Cardiac muscle cell (in vitro differentiated cells and primary cell): Measurements from ENCODE around the gene MISP. TPM values are rescaled to one million over a fixed set of nuclear protein-coding genes. Genes with fewer than 3 reads are reported as not detected.
A peak's percentile ranks its signal among the peaks of the same experiment; 100 is the strongest.
"Not testable (repeated sequence)": the region's sequence is repeated elsewhere in the genome, so short reads cannot be mapped to it uniquely, and the experiment has no call there.

Experiments
- DNase-seq, 2 donors: peaks; one replicate each; pipeline versions ENCODE4 v3.0.0 to v3.0.0-alpha.2; 2010 to 2017; ENCODE audit warnings: low read depth in 1 of 2, low spot score in 1 of 2
- H3K27ac ChIP-seq: fragments of 200-600 bp; sonication (generic); 2 replicates; pipeline ENCODE4 v1.5.1; 2016
- H3K27me3 ChIP-seq: fragments of 200-600 bp; sonication (generic); 2 replicates; pipeline ENCODE4 v1.6.0; 2016; ENCODE audit warnings: control low read depth
- H3K36me3 ChIP-seq: fragments of 200-600 bp; sonication (generic); 2 replicates; pipeline ENCODE4 v1.5.1; 2016; ENCODE audit warnings: control low read depth
- H3K4me1 ChIP-seq: fragments of 200-600 bp; sonication (generic); 2 replicates; pipeline ENCODE4 v1.8.1; 2017; ENCODE audit warnings: low read depth, mild to moderate bottlenecking, mixed run types
- H3K4me3 ChIP-seq: fragments of 200-600 bp; sonication (generic); 2 replicates; pipeline ENCODE4 v1.5.1; 2016; ENCODE audit warnings: mild to moderate bottlenecking
- H3K9me3 ChIP-seq: fragments of 200-600 bp; sonication (generic); 2 replicates; pipeline ENCODE4 v1.5.1; 2017; ENCODE audit warnings: low read depth, mild to moderate bottlenecking, control low read depth
- CTCF ChIP-seq: IDR thresholded peaks from 2 replicates; pipeline ENCODE4 v1.5.1; 2012; ENCODE audit warnings: low read depth, mild to moderate bottlenecking, low read length
- polyA plus RNA-seq: library from polyadenylated mRNA; unstranded; fragments of >200 nt; fragmentation: Nextera tagmentation; extraction: Ambion mirVana; gene quantifications from 2 replicates; pipeline ENCODE4 v1.2.1, GENCODE V29; 2016
- total RNA-seq: library from RNA; depleted of rRNA; stranded (reverse); fragments of >200 nt; gene quantifications from 2 replicates; pipeline ENCODE4 v1.2.3, GENCODE V29; 2016

MISP gene
- total and polyA plus RNA-seq, 2 experiments from 2014 or later: 1.2 TPM; not detected in 1

DNA sequence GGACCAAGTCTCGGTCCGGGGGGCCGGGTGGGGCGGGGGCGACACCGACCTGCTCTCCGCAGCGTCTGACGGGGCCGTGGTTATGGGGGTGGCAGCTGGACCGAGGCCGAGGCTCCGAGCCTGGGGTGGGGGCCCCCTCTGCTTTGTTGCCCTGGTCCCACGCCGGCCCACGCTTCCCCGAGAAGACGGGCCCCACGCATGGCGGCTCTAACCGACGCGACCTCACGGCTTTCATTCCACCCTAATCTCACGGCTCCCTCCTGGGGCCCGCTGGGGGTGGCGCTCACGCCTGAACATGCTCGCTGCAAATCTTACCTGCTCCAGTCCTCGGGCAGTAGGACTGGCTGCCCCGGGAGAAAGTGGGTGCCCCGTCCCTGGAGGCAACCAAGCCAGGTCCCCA, 14.8 kb upstream of the MISP start:
- no peak for TF ChIP-seq CTCF
- no peak for DNase-seq
- no peaks in the 10 kb centered on the region for H3K4me1 ChIP-seq
- no peak overlapping the region for H3K27ac ChIP-seq
- no peaks in the 10 kb centered on the region for H3K27me3 ChIP-seq
- H3K4me3 ChIP-seq: no peak overlapping the region
- no peaks in the 10 kb centered on the region for H3K9me3 ChIP-seq
- H3K36me3 ChIP-seq: no peaks in the 10 kb centered on the region

- TF ChIP-seq CTCF: peak; percentile 61
- peak; percentile 45 to 53 for DNase-seq
- no peaks in the 10 kb centered on the region for H3K27me3 ChIP-seq
- no peak overlapping the region for H3K27ac ChIP-seq
- H3K9me3 ChIP-seq: no peaks in the 10 kb centered on the region
- H3K4me1 ChIP-seq: no peaks in the 10 kb centered on the region
- H3K36me3 ChIP-seq: no peaks in the 10 kb centered on the region
- H3K4me3 ChIP-seq: no peak overlapping the region
These were observed 13.3 kb upstream of the MISP start for GRCh38 chr19:737591-738093.

- H3K4me1 ChIP-seq: no peaks in the 10 kb centered on the region
- no peak overlapping the region for H3K4me3 ChIP-seq
- DNase-seq: no peak
- no peaks in the 10 kb centered on the region for H3K36me3 ChIP-seq
- no peaks in the 10 kb centered on the region for H3K27me3 ChIP-seq
- no peaks in the 10 kb centered on the region for H3K9me3 ChIP-seq
- H3K27ac ChIP-seq: no peak overlapping the region
- no peak for TF ChIP-seq CTCF
These were observed 12.3 kb upstream of the MISP start for GRCh38 chr19:738509-739128.

DNA sequence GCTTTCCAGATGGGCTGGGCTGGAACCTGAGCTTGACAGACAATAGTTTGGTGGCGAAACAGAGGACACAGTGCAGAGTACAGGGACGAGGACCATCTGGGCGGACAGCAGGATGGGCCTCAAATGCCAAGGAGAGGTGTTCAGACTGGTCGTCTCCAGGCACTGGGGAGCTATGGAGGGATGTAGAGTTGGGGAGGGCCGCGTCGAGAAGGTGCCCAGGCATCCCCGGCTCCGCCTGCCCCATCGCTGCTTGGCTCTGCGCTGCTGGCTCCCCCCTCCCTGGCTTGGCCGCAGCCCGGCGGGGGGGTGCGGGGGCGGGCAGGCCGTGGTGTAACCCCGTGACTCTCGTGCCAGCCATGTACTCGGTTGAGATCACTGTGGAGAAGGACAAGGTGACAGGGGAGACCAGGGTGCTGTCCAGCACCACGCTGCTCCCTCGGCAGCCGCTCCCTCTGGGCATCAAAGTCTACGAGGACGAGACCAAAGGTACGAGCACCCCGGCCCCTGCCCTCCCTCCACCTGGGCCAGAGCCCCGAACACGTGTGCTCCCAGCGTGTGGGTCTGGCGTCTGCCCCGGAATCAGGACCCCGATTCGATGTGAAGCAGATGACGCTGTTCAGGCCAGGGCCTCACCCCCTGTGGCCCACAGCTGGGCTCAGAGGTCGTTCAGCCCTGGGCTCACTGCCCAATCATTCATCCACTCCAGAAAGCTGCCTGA, 10.8 kb upstream of the MISP start:
- H3K27me3 ChIP-seq: no peaks in the 10 kb centered on the region
- DNase-seq: no peak
- no peak for TF ChIP-seq CTCF
- H3K36me3 ChIP-seq: no peaks in the 10 kb centered on the region
- H3K4me3 ChIP-seq: no peak overlapping the region
- H3K4me1 ChIP-seq: no peaks in the 10 kb centered on the region
- H3K27ac ChIP-seq: no peak overlapping the region
- no peaks in the 10 kb centered on the region for H3K9me3 ChIP-seq

DNA sequence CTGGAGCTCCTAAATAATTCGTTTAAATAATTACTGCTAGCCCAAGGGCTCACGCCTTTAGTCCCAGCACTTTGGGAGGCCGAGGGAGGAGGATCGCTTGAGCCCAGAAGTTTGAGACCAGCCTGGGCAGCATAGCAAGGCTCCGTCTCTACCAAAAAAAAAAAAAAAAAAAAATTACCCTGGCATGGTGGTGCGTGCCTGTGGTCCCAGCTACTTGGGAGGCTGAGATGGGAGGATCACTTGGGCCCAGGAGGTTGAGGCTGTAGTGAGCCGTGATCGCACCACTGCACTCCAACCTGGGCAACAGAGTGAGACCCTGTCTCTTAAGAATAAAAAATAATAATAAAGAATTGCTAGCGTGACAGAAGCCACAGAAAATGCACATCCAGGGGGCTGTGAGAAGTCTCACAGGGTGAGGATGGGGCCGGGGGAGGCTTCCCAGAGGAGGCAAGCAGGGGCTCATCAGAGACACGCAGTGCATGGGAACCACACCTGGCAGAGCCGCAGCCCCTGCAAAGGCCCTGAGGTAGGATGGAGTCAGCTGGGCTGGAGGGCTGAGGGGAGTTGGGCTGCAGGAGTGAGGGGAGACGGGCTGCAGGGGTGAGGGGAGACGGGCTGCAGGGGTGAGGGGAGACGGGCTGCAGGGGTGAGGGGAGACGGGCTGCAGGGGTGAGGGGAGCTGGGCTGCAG, 10.0 kb upstream of the MISP start:
- H3K4me3 ChIP-seq, H3K9me3 ChIP-seq, H3K36me3 ChIP-seq, DNase-seq, H3K4me1 ChIP-seq, H3K27me3 ChIP-seq, H3K27ac ChIP-seq: not testable (repeated sequence)
